Neural cell (in vitro differentiated cells): ENCODE data around the gene BIRC7. TPM values are rescaled to one million over a fixed set of nuclear protein-coding genes. Genes with fewer than 3 reads are reported as not detected.

ENCODE experiments used
- H2AFZ ChIP-seq: fragments of 200-600, 300-800 bp; sonication (generic), shearing (Covaris generic); 2 replicates; pipeline ENCODE4 v1.6.0; 2014; ENCODE audit warnings: low read depth, mild to moderate bottlenecking, antibody characterized with exemption, low read length, moderate library complexity
- H3F3A ChIP-seq: fragments of 200-600 bp; shearing (Covaris generic); 2 replicates; pipeline ENCODE4 v1.6.1; 2016; ENCODE audit warnings: mild to moderate bottlenecking, moderate library complexity, mixed read lengths, antibody characterized with exemption, low read length; ENCODE audit not compliant: insufficient read depth, poor library complexity, severe bottlenecking
- H3K27ac ChIP-seq: fragments of 200-600, 300-800 bp; sonication (generic), shearing (Covaris generic); 2 replicates; pipeline ENCODE4 v1.5.1; 2014; ENCODE audit warnings: mild to moderate bottlenecking, low read length, moderate library complexity
- H3K27me3 ChIP-seq: fragments of 300-800, 200-600 bp; sonication (generic), shearing (Covaris generic); 2 replicates; pipeline ENCODE4 v1.6.0; 2014; ENCODE audit warnings: mild to moderate bottlenecking, low read depth, low read length, moderate library complexity; ENCODE audit not compliant: insufficient read depth
- H3K36me3 ChIP-seq: fragments of 300-800, 200-600 bp; sonication (generic), shearing (Covaris generic); 2 replicates; pipeline ENCODE4 v1.5.1; 2014; ENCODE audit warnings: mild to moderate bottlenecking, antibody characterized with exemption, low read length, moderate library complexity; ENCODE audit not compliant: insufficient read depth
- H3K4me2 ChIP-seq: fragments of 300-800, 200-600 bp; sonication (generic), shearing (Covaris generic); 2 replicates; pipeline ENCODE4 v1.6.0; 2014; ENCODE audit warnings: mild to moderate bottlenecking, low read length
- H3K4me3 ChIP-seq: fragments of 300-800, 200-600 bp; sonication (generic), shearing (Covaris generic); 2 replicates; pipeline ENCODE4 v1.5.1; 2014; ENCODE audit warnings: mild to moderate bottlenecking, low read length, moderate library complexity
- H3K79me2 ChIP-seq: fragments of 200-600 bp; shearing (Covaris generic); replicated peaks from 2 replicates; pipeline ENCODE4 v1.6.0; 2014; ENCODE audit warnings: mild to moderate bottlenecking, low read length, moderate library complexity; ENCODE audit not compliant: insufficient read depth
- H3K9ac ChIP-seq: fragments of 300-800, 200-600 bp; sonication (generic), shearing (Covaris generic); 2 replicates; pipeline ENCODE4 v1.6.1; 2016; ENCODE audit warnings: mild to moderate bottlenecking, low read length, mixed read lengths
- H3K9me2 ChIP-seq: fragments of 200-600 bp; shearing (Covaris generic); 2 replicates; pipeline ENCODE4 v1.6.1; 2016; ENCODE audit warnings: mild to moderate bottlenecking, low read length, mixed read lengths; ENCODE audit not compliant: insufficient read depth
- H3K9me3 ChIP-seq: fragments of 200-600, 300-800 bp; sonication (generic), shearing (Covaris generic); 2 replicates; pipeline ENCODE4 v1.6.1; 2016; ENCODE audit warnings: mild to moderate bottlenecking, mixed run types, low read length, moderate library complexity, mixed read lengths
- H4K20me1 ChIP-seq: fragments of 200-600 bp; shearing (Covaris generic); 2 replicates; pipeline ENCODE4 v1.6.1; 2016; ENCODE audit warnings: mild to moderate bottlenecking, mixed run types; ENCODE audit not compliant: insufficient read depth
- EP300 ChIP-seq: fragments of 450-650 bp; conservative IDR thresholded peaks from 2 replicates; pipeline ENCODE4 v1.6.1; 2014; ENCODE audit warnings: antibody characterized with exemption, mild to moderate bottlenecking, moderate library complexity; ENCODE audit not compliant: poor library complexity, severe bottlenecking
- EZH2 ChIP-seq: fragments of 200-600, 300-800 bp; shearing (Covaris generic), sonication (generic); IDR thresholded peaks from 2 replicates; pipeline ENCODE4 v1.6.1; 2014; ENCODE audit warnings: antibody characterized with exemption, low read length, borderline replicate concordance, mild to moderate bottlenecking; ENCODE audit not compliant: insufficient read depth, poor library complexity, severe bottlenecking
- MXI1 ChIP-seq: fragments of 450-650 bp; conservative IDR thresholded peaks from 2 replicates; pipeline ENCODE4 v1.6.1; 2014; ENCODE audit warnings: antibody characterized with exemption, mild to moderate bottlenecking; ENCODE audit not compliant: poor library complexity, severe bottlenecking
- POLR2AphosphoS5 ChIP-seq: IDR thresholded peaks from 2 replicates; pipeline ENCODE4 v1.6.1; 2012
- RAD21 ChIP-seq: fragments of 450-650 bp; conservative IDR thresholded peaks from 2 replicates; pipeline ENCODE4 v1.6.1; 2014; ENCODE audit warnings: antibody characterized with exemption, mild to moderate bottlenecking, moderate library complexity
- SMC3 ChIP-seq: fragments of 450-650 bp; conservative IDR thresholded peaks from 2 replicates; pipeline ENCODE4 v1.6.1; 2014; ENCODE audit warnings: antibody characterized with exemption, mild to moderate bottlenecking, moderate library complexity; ENCODE audit not compliant: poor library complexity
- TAF1 ChIP-seq: IDR thresholded peaks from 2 replicates; pipeline ENCODE4 v1.6.1; 2012; ENCODE audit warnings: low read depth
- polyA plus RNA-seq: library from polyadenylated mRNA; depleted of rRNA; stranded (reverse); fragments of >200 nt; gene quantifications from 2 replicates; pipeline ENCODE4 v1.2.3, GENCODE V29; 2014
- TF ChIP-seq, protein P1 (sequence below): IDR thresholded peaks from 2 replicates; pipeline ENCODE4 v1.6.1; 2012; ENCODE audit warnings: borderline replicate concordance
- TF ChIP-seq, protein P2 (sequence below): fragments of 450-650 bp; IDR thresholded peaks from 2 replicates; pipeline ENCODE4 v1.5.1; 2014; ENCODE audit warnings: antibody characterized with exemption, mild to moderate bottlenecking, moderate library complexity; ENCODE audit not compliant: poor library complexity, severe bottlenecking

BIRC7 gene
- polyA plus RNA-seq, 1 donor from 2014 or later: not detected

DNA sequence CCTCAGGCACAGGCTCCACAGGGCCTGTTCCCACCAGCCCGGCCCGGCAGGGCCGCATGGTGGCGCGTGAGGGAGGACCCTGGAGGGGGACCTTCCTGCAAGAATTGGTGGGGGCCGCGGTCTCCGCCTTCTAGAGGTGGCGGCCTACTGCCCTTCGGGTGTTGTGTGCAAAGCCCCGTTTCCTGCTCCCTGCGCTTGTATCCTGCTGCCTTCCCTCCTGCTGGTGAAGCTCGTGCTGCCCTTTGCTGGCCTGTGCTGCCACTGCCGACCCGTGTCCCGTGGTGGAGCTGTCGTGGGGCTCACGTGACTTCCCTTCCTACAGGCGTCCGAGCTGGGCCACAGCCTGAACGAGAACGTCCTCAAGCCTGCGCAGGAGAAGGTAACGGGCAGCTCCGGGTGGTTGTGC lies 48.8 kb downstream of the BIRC7 start:
- H3K36me3 ChIP-seq: no peaks in the 10 kb centered on the region
- no peak overlapping the region for H3K9ac ChIP-seq
- H3K9me3 ChIP-seq: no peaks in the 10 kb centered on the region
- no peak overlapping the region for H3K27ac ChIP-seq
- H4K20me1 ChIP-seq: no peaks in the 10 kb centered on the region
- no peak overlapping the region for H2AFZ ChIP-seq
- H3K4me2 ChIP-seq: no peak overlapping the region
- TF ChIP-seq, protein P1, sequence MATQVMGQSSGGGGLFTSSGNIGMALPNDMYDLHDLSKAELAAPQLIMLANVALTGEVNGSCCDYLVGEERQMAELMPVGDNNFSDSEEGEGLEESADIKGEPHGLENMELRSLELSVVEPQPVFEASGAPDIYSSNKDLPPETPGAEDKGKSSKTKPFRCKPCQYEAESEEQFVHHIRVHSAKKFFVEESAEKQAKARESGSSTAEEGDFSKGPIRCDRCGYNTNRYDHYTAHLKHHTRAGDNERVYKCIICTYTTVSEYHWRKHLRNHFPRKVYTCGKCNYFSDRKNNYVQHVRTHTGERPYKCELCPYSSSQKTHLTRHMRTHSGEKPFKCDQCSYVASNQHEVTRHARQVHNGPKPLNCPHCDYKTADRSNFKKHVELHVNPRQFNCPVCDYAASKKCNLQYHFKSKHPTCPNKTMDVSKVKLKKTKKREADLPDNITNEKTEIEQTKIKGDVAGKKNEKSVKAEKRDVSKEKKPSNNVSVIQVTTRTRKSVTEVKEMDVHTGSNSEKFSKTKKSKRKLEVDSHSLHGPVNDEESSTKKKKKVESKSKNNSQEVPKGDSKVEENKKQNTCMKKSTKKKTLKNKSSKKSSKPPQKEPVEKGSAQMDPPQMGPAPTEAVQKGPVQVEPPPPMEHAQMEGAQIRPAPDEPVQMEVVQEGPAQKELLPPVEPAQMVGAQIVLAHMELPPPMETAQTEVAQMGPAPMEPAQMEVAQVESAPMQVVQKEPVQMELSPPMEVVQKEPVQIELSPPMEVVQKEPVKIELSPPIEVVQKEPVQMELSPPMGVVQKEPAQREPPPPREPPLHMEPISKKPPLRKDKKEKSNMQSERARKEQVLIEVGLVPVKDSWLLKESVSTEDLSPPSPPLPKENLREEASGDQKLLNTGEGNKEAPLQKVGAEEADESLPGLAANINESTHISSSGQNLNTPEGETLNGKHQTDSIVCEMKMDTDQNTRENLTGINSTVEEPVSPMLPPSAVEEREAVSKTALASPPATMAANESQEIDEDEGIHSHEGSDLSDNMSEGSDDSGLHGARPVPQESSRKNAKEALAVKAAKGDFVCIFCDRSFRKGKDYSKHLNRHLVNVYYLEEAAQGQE: no peak
- no peak overlapping the region for H3K4me3 ChIP-seq
- H3K79me2 ChIP-seq: no peaks in the 10 kb centered on the region
- no peaks in the 10 kb centered on the region for H3F3A ChIP-seq
- no peaks in the 10 kb centered on the region for H3K9me2 ChIP-seq
- H3K27me3 ChIP-seq: no peaks in the 10 kb centered on the region

DNA sequence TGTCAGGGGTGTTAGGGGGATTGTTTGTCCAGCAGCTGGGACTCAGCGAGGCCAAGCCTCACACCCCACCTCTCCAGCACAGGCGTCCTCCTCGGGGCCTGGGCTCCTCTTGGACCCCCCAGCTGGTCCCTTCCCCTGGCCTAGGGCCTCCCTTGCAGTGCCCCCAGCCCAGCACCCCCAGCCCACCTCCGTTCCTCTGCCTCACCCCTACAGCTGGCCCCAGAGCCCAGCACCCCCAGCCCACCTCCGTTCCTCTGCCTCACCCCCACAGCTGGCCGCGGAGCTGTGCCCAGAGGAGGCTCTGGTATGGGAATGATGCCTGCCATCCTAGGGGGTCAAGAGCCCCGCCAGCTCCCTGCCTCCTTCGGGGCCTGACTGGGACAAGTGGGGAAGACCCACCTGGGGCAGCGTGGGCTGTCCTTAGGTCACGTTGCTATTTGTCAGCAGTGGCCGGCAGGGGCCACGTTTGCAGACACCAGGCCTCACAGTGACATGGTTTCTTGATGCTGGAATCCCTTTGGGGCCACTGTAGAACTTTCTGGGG lies 49.3 kb downstream of the BIRC7 start:
- Histone ChIP-seq H3K27ac (no peak overlapping the region), H3K79me2 (no peaks in the 10 kb centered on the region), H4K20me1 (no peaks in the 10 kb centered on the region), H3K9me3 (no peaks in the 10 kb centered on the region), H3K9ac (no peak overlapping the region), H3K4me2 (no peak overlapping the region), H3K27me3 (no peaks in the 10 kb centered on the region), H3K9me2 (no peaks in the 10 kb centered on the region), H3K36me3 (no peaks in the 10 kb centered on the region), H3F3A (no peaks in the 10 kb centered on the region), H2AFZ (no peak overlapping the region), H3K4me3 (no peak overlapping the region)
- no peak for TF ChIP-seq RAD21
- TF ChIP-seq, protein P2, sequence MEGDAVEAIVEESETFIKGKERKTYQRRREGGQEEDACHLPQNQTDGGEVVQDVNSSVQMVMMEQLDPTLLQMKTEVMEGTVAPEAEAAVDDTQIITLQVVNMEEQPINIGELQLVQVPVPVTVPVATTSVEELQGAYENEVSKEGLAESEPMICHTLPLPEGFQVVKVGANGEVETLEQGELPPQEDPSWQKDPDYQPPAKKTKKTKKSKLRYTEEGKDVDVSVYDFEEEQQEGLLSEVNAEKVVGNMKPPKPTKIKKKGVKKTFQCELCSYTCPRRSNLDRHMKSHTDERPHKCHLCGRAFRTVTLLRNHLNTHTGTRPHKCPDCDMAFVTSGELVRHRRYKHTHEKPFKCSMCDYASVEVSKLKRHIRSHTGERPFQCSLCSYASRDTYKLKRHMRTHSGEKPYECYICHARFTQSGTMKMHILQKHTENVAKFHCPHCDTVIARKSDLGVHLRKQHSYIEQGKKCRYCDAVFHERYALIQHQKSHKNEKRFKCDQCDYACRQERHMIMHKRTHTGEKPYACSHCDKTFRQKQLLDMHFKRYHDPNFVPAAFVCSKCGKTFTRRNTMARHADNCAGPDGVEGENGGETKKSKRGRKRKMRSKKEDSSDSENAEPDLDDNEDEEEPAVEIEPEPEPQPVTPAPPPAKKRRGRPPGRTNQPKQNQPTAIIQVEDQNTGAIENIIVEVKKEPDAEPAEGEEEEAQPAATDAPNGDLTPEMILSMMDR: no peak
- no peak for TF ChIP-seq EZH2
- TF ChIP-seq SMC3: no peak
- no peak for TF ChIP-seq TAF1
- TF ChIP-seq EP300: no peak
- TF ChIP-seq, protein P1: no peak
- TF ChIP-seq MXI1: no peak
- no peak for TF ChIP-seq POLR2AphosphoS5
